ENCODE results near the gene PPRC1.
"Not testable (repeated sequence)": the region's sequence is repeated elsewhere in the genome, so short reads cannot be mapped to it uniquely, and the experiment has no call there.

Gene PPRC1

GRCh38 chr10:102185811-102186527 lies 53.1 kb downstream of the PPRC1 start:
- DNase-seq (ENCODE audit: low spot score), result no peak
- in situ Hi-C loops (cut with MboI; ENCODE audit: low pct_unique_long_range_greater_than_20kb, low sequenced_read_pairs, unreplicated experiment), result no loop called here

GRCh38 chr10:102188298-102188940 lies 55.6 kb downstream of the PPRC1 start:
- no peak for DNase-seq (ENCODE audit: low spot score)
- no peak for TF ChIP-seq CTCF (IDR thresholded peaks at IDR 0.05; ENCODE audit: extremely low read depth, insufficient read depth, missing control alignments)
- in situ Hi-C loops (cut with MboI; ENCODE audit: low pct_unique_long_range_greater_than_20kb, low sequenced_read_pairs, unreplicated experiment), result no loop called here

More at GRCh38 chr10:102185811-102186527, 53.1 kb downstream of the PPRC1 start:
- no peak for TF ChIP-seq CTCF (IDR thresholded peaks at IDR 0.05; ENCODE audit: extremely low read depth, insufficient read depth, missing control alignments)

GRCh38 chr10:102188941-102189898 lies 56.4 kb downstream of the PPRC1 start:
- peak; percentile 43 for DNase-seq (ENCODE audit: low spot score)
- in situ Hi-C loops (cut with MboI; ENCODE audit: low pct_unique_long_range_greater_than_20kb, low sequenced_read_pairs, unreplicated experiment), result not testable (repeated sequence)

- in situ Hi-C loops (cut with MboI; ENCODE audit: low pct_unique_long_range_greater_than_20kb, low sequenced_read_pairs, unreplicated experiment), result no loop called here
- no peak for DNase-seq (ENCODE audit: low spot score)
- TF ChIP-seq CTCF (IDR thresholded peaks at IDR 0.05; ENCODE audit: extremely low read depth, insufficient read depth, missing control alignments), result no peak
These were observed 59.1 kb downstream of the PPRC1 start for GRCh38 chr10:102191956-102192355.

GRCh38 chr10:102195296-102195870 lies 62.5 kb downstream of the PPRC1 start:
- no peak for TF ChIP-seq CTCF (IDR thresholded peaks at IDR 0.05; ENCODE audit: extremely low read depth, insufficient read depth, missing control alignments)
- in situ Hi-C loops (cut with MboI; ENCODE audit: low pct_unique_long_range_greater_than_20kb, low sequenced_read_pairs, unreplicated experiment), result no loop called here
- DNase-seq (ENCODE audit: low spot score), result no peak

- in situ Hi-C loops (cut with MboI; ENCODE audit: low pct_unique_long_range_greater_than_20kb, low sequenced_read_pairs, unreplicated experiment), result no loop called here
- DNase-seq (ENCODE audit: low spot score), result peak; percentile 50
- TF ChIP-seq CTCF (IDR thresholded peaks at IDR 0.05; ENCODE audit: extremely low read depth, insufficient read depth, missing control alignments), result no peak
These were observed 64.1 kb downstream of the PPRC1 start for GRCh38 chr10:102196893-102197292.
